NCI-H2227 (cell line): Measurements from ENCODE around the gene ABCB6.
"Not testable (repeated sequence)": the region's sequence is repeated elsewhere in the genome, so short reads cannot be mapped to it uniquely, and the experiment has no call there.

Source experiments
- DNase-seq: peaks from one replicate; lab custom pipeline; 2025; ENCODE audit not compliant: unreplicated experiment; lab: John Stamatoyannopoulos, UW

Gene ABCB6

GRCh38 chr2:219218732-219219701, at the start of gene ABCB6:
Gene ABCB6 (minus strand): TSS chr2:219218958. CDS start chr2:219218673, 285 bp downstream.
- DNase-seq: peak; percentile 97

GRCh38 chr2:219268294-219268693, 49.5 kb upstream of the ABCB6 start:
- DNase-seq: no peak

- DNase-seq: no peak
Measured at GRCh38 chr2:219266886-219267285, 48.1 kb upstream of the ABCB6 start.

- DNase-seq: no peak
Measured at GRCh38 chr2:219266232-219266631, 47.5 kb upstream of the ABCB6 start.

- no peak for DNase-seq
Measured at GRCh38 chr2:219261024-219261855, 42.5 kb upstream of the ABCB6 start.

GRCh38 chr2:219258942-219259341, 40.2 kb upstream of the ABCB6 start:
- not testable (repeated sequence) for DNase-seq

GRCh38 chr2:219254590-219255201, 35.9 kb upstream of the ABCB6 start:
- no peak for DNase-seq

GRCh38 chr2:219253753-219254589, 35.2 kb upstream of the ABCB6 start, which contains the start of gene TUBA4A:
Gene TUBA4A (minus strand): TSS chr2:219253918. CDS start chr2:219253858, 60 bp downstream.
- DNase-seq: peak; percentile 88

- peak; percentile 15 for DNase-seq
Measured at GRCh38 chr2:219252900-219253752, 34.4 kb upstream of the ABCB6 start, which contains the start of gene TUBA4B. Gene TUBA4B (plus strand): TSS chr2:219253243. CDS start chr2:219253408, 165 bp downstream.

- no peak for DNase-seq
Measured at GRCh38 chr2:219252570-219252899, 33.8 kb upstream of the ABCB6 start.

GRCh38 chr2:219252084-219252483, 33.3 kb upstream of the ABCB6 start:
- no peak for DNase-seq

GRCh38 chr2:219251656-219252055, 32.9 kb upstream of the ABCB6 start:
- no peak for DNase-seq

- DNase-seq: no peak
Measured at GRCh38 chr2:219250049-219250781, 31.5 kb upstream of the ABCB6 start.

- no peak for DNase-seq
Measured at GRCh38 chr2:219249203-219249980, 30.6 kb upstream of the ABCB6 start.

- no peak for DNase-seq
Measured at GRCh38 chr2:219248845-219249202, 30.1 kb upstream of the ABCB6 start.

GRCh38 chr2:219247678-219248642, 29.2 kb upstream of the ABCB6 start:
- no peak for DNase-seq

- no peak for DNase-seq
Measured at GRCh38 chr2:219246559-219246958, 27.8 kb upstream of the ABCB6 start.
